SK-N-SH (cell line): Measurements from ENCODE around the gene PRM3. TPM values are rescaled to one million over a fixed set of nuclear protein-coding genes. Genes with fewer than 3 reads are reported as not detected.
"Not testable (repeated sequence)": the region's sequence is repeated elsewhere in the genome, so short reads cannot be mapped to it uniquely, and the experiment has no call there.

Experiments used
- CTCF ChIA-PET: fragments of 300-600, 350-600 bp; formaldehyde crosslinking; extraction: SDS; loops from one replicate; lab custom pipeline; 2021; lab: Yijun Ruan, JAX
- POLR2A ChIA-PET: fragments of 350-600 bp; sonication (Branson Sonifier 250); formaldehyde crosslinking; extraction: SDS; loops from one replicate; lab custom pipeline; 2020; ENCODE audit warnings: antibody characterized with exemption, inconsistent platforms; lab: Yijun Ruan, JAX
- DNase-seq: peaks from one replicate; pipeline ENCODE4 v3.0.0; 2012
- H2AFZ ChIP-seq: fragments of 200-600 bp; sonication (generic); 2 replicates; pipeline ENCODE4 v1.8.1; 2016; ENCODE audit warnings: antibody characterized with exemption, mild to moderate bottlenecking, low read depth
- H3F3A ChIP-seq: fragments of 200-600 bp; sonication (generic); replicated peaks from 2 replicates; pipeline ENCODE3; 2016; ENCODE audit warnings: antibody characterized with exemption, mild to moderate bottlenecking; ENCODE audit not compliant: insufficient read depth
- H3K27ac ChIP-seq, 2 experiments: fragments of 200-500 bp in 1 of 2; fragments of 200-600 bp in 1 of 2; sonication (Bioruptor generic) in 1 of 2; sonication (generic), shearing (Covaris generic) in 1 of 2; 2 replicates each; pipeline versions ENCODE4 v1.5.1 to v1.6.1; 2014 to 2016; ENCODE audit warnings: low read depth in 2 of 2, inconsistent platforms in 1 of 2, low read length in 1 of 2, mild to moderate bottlenecking in 1 of 2, mixed read lengths in 1 of 2
- H3K27me3 ChIP-seq: fragments of 200-600 bp; sonication (generic), shearing (Covaris generic); 2 replicates; pipeline ENCODE4 v1.6.1; 2016; ENCODE audit warnings: mixed run types; ENCODE audit not compliant: insufficient read depth
- H3K36me3 ChIP-seq, 2 experiments: fragments of 200-500 bp in 1 of 2; fragments of 200-600 bp in 1 of 2; sonication (Bioruptor generic) in 1 of 2; sonication (generic) in 1 of 2; replicated peaks in 1 of 2; 2 replicates each; pipeline versions ENCODE3 to v1.5.1; 2014 to 2016; ENCODE audit warnings: low read length in 1 of 2, mild to moderate bottlenecking in 1 of 2; ENCODE audit not compliant: insufficient read depth in 2 of 2, control insufficient read depth in 1 of 2
- H3K4me1 ChIP-seq, 2 experiments: fragments of 200-500 bp in 1 of 2; fragments of 200-600 bp in 1 of 2; sonication (Bioruptor generic) in 1 of 2; sonication (generic), shearing (Covaris generic) in 1 of 2; 2 replicates each; pipeline versions ENCODE4 v1.5.1 to v1.6.1; 2014 to 2016; ENCODE audit warnings: low read depth in 1 of 2, low read length in 1 of 2, mixed run types in 1 of 2; ENCODE audit not compliant: insufficient read depth in 2 of 2, control insufficient read depth in 1 of 2
- H3K4me2 ChIP-seq: fragments of 200-600 bp; sonication (generic), shearing (Covaris generic); 2 replicates; pipeline ENCODE4 v1.6.1; 2017; ENCODE audit warnings: mixed run types
- H3K4me3 ChIP-seq, 2 experiments: fragments of 200-500 bp in 1 of 2; fragments of 200-600 bp in 1 of 2; sonication (Bioruptor generic) in 1 of 2; sonication (generic), shearing (Covaris generic) in 1 of 2; 2 replicates each; pipeline versions ENCODE4 v1.5.1 to v1.8.1; 2014 to 2016; ENCODE audit warnings: low read depth in 2 of 2, inconsistent platforms in 1 of 2, low read length in 1 of 2, mild to moderate bottlenecking in 1 of 2, mixed read lengths in 1 of 2, moderate library complexity in 1 of 2
- H3K79me2 ChIP-seq: fragments of 200-600 bp; sonication (generic); 2 replicates; pipeline ENCODE4 v1.8.1; 2017; ENCODE audit warnings: mild to moderate bottlenecking; ENCODE audit not compliant: insufficient read depth
- H3K9ac ChIP-seq: fragments of 200-600 bp; sonication (generic); 2 replicates; pipeline ENCODE4 v1.6.1; 2017; ENCODE audit warnings: mixed run types
- H3K9me2 ChIP-seq: fragments of 200-600 bp; sonication (generic); 2 replicates; pipeline ENCODE4 v1.6.1; 2017; ENCODE audit warnings: mixed run types
- H3K9me3 ChIP-seq: fragments of 200-600 bp; sonication (generic); 2 replicates; pipeline ENCODE4 v1.6.1; 2017; ENCODE audit warnings: mixed run types, mild to moderate bottlenecking, moderate library complexity
- H4K20me1 ChIP-seq: fragments of 200-600 bp; sonication (generic); 2 replicates; pipeline ENCODE4 v1.6.1; 2017; ENCODE audit warnings: mild to moderate bottlenecking, mixed run types; ENCODE audit not compliant: insufficient read depth
- IRF3 ChIP-seq: fragments of 150-350 bp; IDR thresholded peaks from 2 replicates; pipeline ENCODE4 v1.6.1; 2016; ENCODE audit warnings: mild to moderate bottlenecking, low read depth, low read length
- REST ChIP-seq: IDR thresholded peaks from 2 replicates; pipeline ENCODE4 v1.6.1; 2012; ENCODE audit warnings: mild to moderate bottlenecking, low read depth, low read length, moderate library complexity
- RFX5 ChIP-seq: IDR thresholded peaks from 2 replicates; pipeline ENCODE4 v1.6.1; 2012; ENCODE audit warnings: mild to moderate bottlenecking, improper control_type of control experiment, low read length
- USF1 ChIP-seq: IDR thresholded peaks from 2 replicates; pipeline ENCODE4 v1.4.0; 2012; ENCODE audit warnings: low read depth, borderline replicate concordance
- USF2 ChIP-seq: fragments of 150-350 bp; IDR thresholded peaks from 2 replicates; pipeline ENCODE4 v1.6.1; 2017; ENCODE audit warnings: antibody characterized with exemption, low read length, low read depth, borderline replicate concordance
- WGBS: methylation state at CpG from one replicate; pipeline ENCODE4 v1.1.6; 2017; ENCODE audit warnings: low lambda C conversion rate; 5-methylcytosine and 5-hydroxymethylcytosine counted together
- polyA plus RNA-seq, 3 experiments: library from polyadenylated mRNA; depleted of rRNA; stranded (reverse); fragments of >200 nt; gene quantifications; 2 replicates each; pipeline ENCODE4 v1.2.3, GENCODE V29; 2012

PRM3 gene
- polyA plus RNA-seq, 1 of the 3 experiments (the other 2 are of a cell fraction): not detected

- Histone ChIP-seq H3K36me3 (no peaks in the 10 kb centered on the region), H3K9me3 (no peaks in the 10 kb centered on the region), H3K9me2 (no peaks in the 10 kb centered on the region), H3K27ac (no peak overlapping the region), H3K9ac (no peak overlapping the region), H3K4me3 (no peak overlapping the region), H3K4me2 (no peak overlapping the region), H2AFZ (no peak overlapping the region), H3K79me2 (no peaks in the 10 kb centered on the region), H3K4me1 (no peaks in the 10 kb centered on the region), H3K27me3 (no peaks in the 10 kb centered on the region; the same call in 1 of the 2 replicates), H4K20me1 (no peaks in the 10 kb centered on the region), H3F3A (no peaks in the 10 kb centered on the region)
- no peak for DNase-seq
- POLR2A ChIA-PET: no interaction called here
- WGBS: 73% methylated on average over 8 of the region's 8 CpGs
- TF ChIP-seq USF2 (no peak), RFX5 (no peak), IRF3 (no peak), USF1 (no peak), REST (no peak)
- CTCF ChIA-PET: no interaction called here
Measured at GRCh38 chr16:11290102-11290893, 16.9 kb upstream of the PRM3 start.

- H3K36me3 ChIP-seq, H3K27ac ChIP-seq, H4K20me1 ChIP-seq, H3K27me3 ChIP-seq, DNase-seq, POLR2A ChIA-PET, H3K4me2 ChIP-seq, H3K9me3 ChIP-seq, H3K79me2 ChIP-seq, H3K4me1 ChIP-seq, H3K9me2 ChIP-seq, H2AFZ ChIP-seq, H3K9ac ChIP-seq, H3K4me3 ChIP-seq, H3F3A ChIP-seq: not testable (repeated sequence)
- CTCF ChIA-PET: interaction anchor here (0.6 kb wide), 1 partner anchor 13 kb away, joined by 3 read pairs; no protein-coding TSS in a partner anchor
- WGBS: 69% methylated on average over 4 of the region's 4 CpGs
Measured at GRCh38 chr16:11289696-11290095, 16.3 kb upstream of the PRM3 start.
